Lung (tissue), 12 donors: ENCODE results near the gene KIFAP3. TPM values are rescaled to one million over a fixed set of nuclear protein-coding genes. Genes with fewer than 3 reads are reported as not detected.

ENCODE experiments used
- ATAC-seq: fragments of 200-7000 bp; cut with Tn5 transposase; one replicate; pipeline ENCODE4 v1.9.1; 2020; ENCODE audit warnings: moderate number of reproducible peaks; ENCODE audit not compliant: insufficient read depth, low FRiP score
- DNase-seq, 3 donors: peaks; one replicate each; pipeline ENCODE4 v3.0.0-alpha.2; 2013 to 2017
- H3K27ac ChIP-seq, 2 donors: one replicate each; pipeline ENCODE4 v1.5.1; 2013; ENCODE audit warnings: mild to moderate bottlenecking in 2 of 2, moderate library complexity in 2 of 2, control low read depth in 1 of 2, inconsistent platforms in 1 of 2, low read depth in 1 of 2, low read length in 1 of 2
- H3K27me3 ChIP-seq, 3 donors: one replicate each; pipeline ENCODE4 v1.5.1; 2013; ENCODE audit warnings: low read length in 2 of 3; ENCODE audit not compliant: control insufficient read depth in 3 of 3, insufficient read depth in 3 of 3
- H3K36me3 ChIP-seq, 4 donors: one replicate each; pipeline ENCODE4 v1.5.1; 2013; ENCODE audit warnings: low read length in 4 of 4, mild to moderate bottlenecking in 1 of 4, moderate library complexity in 1 of 4; ENCODE audit not compliant: control insufficient read depth in 4 of 4, insufficient read depth in 4 of 4
- H3K4me1 ChIP-seq, 5 donors: one replicate each; pipeline ENCODE4 v1.5.1; 2013; ENCODE audit warnings: low read length in 5 of 5, mild to moderate bottlenecking in 2 of 5, moderate library complexity in 1 of 5; ENCODE audit not compliant: control insufficient read depth in 5 of 5, insufficient read depth in 5 of 5
- H3K4me3 ChIP-seq: one replicate; pipeline ENCODE4 v1.5.1; 2013; ENCODE audit warnings: mild to moderate bottlenecking, control low read depth, moderate library complexity
- H3K9ac ChIP-seq, 2 donors: one replicate each; pipeline ENCODE4 v1.5.1; 2013; ENCODE audit warnings: low read length in 2 of 2, control low read depth in 1 of 2; ENCODE audit not compliant: insufficient read depth in 1 of 2
- H3K9me3 ChIP-seq, 4 donors: one replicate each; pipeline ENCODE4 v1.5.1; 2013; ENCODE audit warnings: low read length in 3 of 4, mild to moderate bottlenecking in 1 of 4, moderate library complexity in 1 of 4; ENCODE audit not compliant: control insufficient read depth in 4 of 4, insufficient read depth in 3 of 4
- CTCF ChIP-seq: IDR thresholded peaks from 2 replicates; pipeline ENCODE4 v1.5.1; 2012; ENCODE audit warnings: mild to moderate bottlenecking; ENCODE audit errors: control extremely low read depth, extremely low read depth
- WGBS, 2 donors: extraction: QIAGEN DNeasy Blood & Tissue Kit; methylation state at CpG; one replicate each; pipeline ENCODE4 v1.1.7; 2013; 5-methylcytosine and 5-hydroxymethylcytosine counted together
- polyA plus RNA-seq, 2 donors: library from polyadenylated mRNA; stranded (reverse); fragments of 200-250 nt; gene quantifications; one replicate each; pipeline ENCODE4 v1.2.1, GENCODE V29; 2013
- total RNA-seq, 2 donors: library from RNA; depleted of rRNA in 1 of 2; stranded (reverse); fragments of >200 nt in 1 of 2; gene quantifications; one replicate each; pipeline ENCODE4 v1.2.1, GENCODE V29; 2014 to 2021
- donor health status: control.
- donor health status: control.
- donor health status: Bipolar disorder and iron deficiency.
- donor health status: healthy.
- donor health status: DM: yes; HTN: yes; CAD: no.

KIFAP3 gene
- total and polyA plus RNA-seq, 4 donors: 11.5 to 48.4 (median 17.3) TPM

- H3K27me3 ChIP-seq: no peaks in the 10 kb centered on the region
- no peaks in the 10 kb centered on the region for H3K9me3 ChIP-seq
- no peak for TF ChIP-seq CTCF
- peak overlapping the region in 1 of 2 donors; percentile 15 for H3K27ac ChIP-seq
- 44 to 63% methylated on average over 2 of the region's 2 CpGs for WGBS, 2 donors
- DNase-seq (no peak), ATAC-seq (no peak)
- H3K9ac ChIP-seq: no peak overlapping the region
- H3K4me3 ChIP-seq: no peak overlapping the region
- peaks cover 5 to 23% (median 9%) of the 10 kb centered on the region in 5 donors for H3K4me1 ChIP-seq
- peaks cover 0 to 13% (median 2%) of the 10 kb centered on the region in 4 donors for H3K36me3 ChIP-seq
Observed at GRCh38 chr1:169891539-169891885, 183.0 kb downstream of the KIFAP3 start.

GRCh38 chr1:169890761-169891538 lies 183.5 kb downstream of the KIFAP3 start:
- no peaks in the 10 kb centered on the region for H3K27me3 ChIP-seq
- ATAC-seq (no peak), DNase-seq (peak in 2 of 3 donors; percentile 61 to 78)
- H3K4me1 ChIP-seq: peaks cover 5 to 23% (median 9%) of the 10 kb centered on the region in 5 donors
- H3K9ac ChIP-seq: no peak overlapping the region
- peak overlapping the region in 1 of 2 donors; percentile 15 for H3K27ac ChIP-seq
- H3K9me3 ChIP-seq: no peaks in the 10 kb centered on the region
- 42 to 47% methylated on average over 5 of the region's 5 CpGs for WGBS, 2 donors
- H3K36me3 ChIP-seq: peaks cover 2 to 13% (median 2%) of the 10 kb centered on the region in 4 donors
- TF ChIP-seq CTCF: no peak
- H3K4me3 ChIP-seq: no peak overlapping the region

GRCh38 chr1:169889871-169890270 lies 184.6 kb downstream of the KIFAP3 start:
- H3K4me1 ChIP-seq: peaks cover 5 to 23% (median 9%) of the 10 kb centered on the region in 5 donors
- no peak for DNase-seq
- no peak for TF ChIP-seq CTCF
- peak overlapping the region in 1 of 2 donors; percentile 46 for H3K27ac ChIP-seq
- H3K4me3 ChIP-seq: no peak overlapping the region
- H3K36me3 ChIP-seq: peaks cover 2 to 18% (median 4%) of the 10 kb centered on the region in 4 donors
- no peak overlapping the region for H3K9ac ChIP-seq
- WGBS, 2 donors: 96 to 97% methylated on average over 2 of the region's 2 CpGs
- no peaks in the 10 kb centered on the region for H3K27me3 ChIP-seq
- H3K9me3 ChIP-seq: no peaks in the 10 kb centered on the region
- ATAC-seq: no peak
